Fibroblast of gingiva (primary cell): ENCODE data around the gene SPATA31E1.
"Not testable (repeated sequence)": the region's sequence is repeated elsewhere in the genome, so short reads cannot be mapped to it uniquely, and the experiment has no call there.

ENCODE experiments used
- DNase-seq: peaks from one replicate; pipeline ENCODE4 v3.0.0-alpha.2; 2011; ENCODE audit warnings: low read depth

The SPATA31E1 gene

GRCh38 chr9:87934444-87934843 lies 51.8 kb downstream of the SPATA31E1 start:
- DNase-seq = not testable (repeated sequence)

- not testable (repeated sequence) for DNase-seq
These were observed 54.7 kb downstream of the SPATA31E1 start for GRCh38 chr9:87937352-87937751.

- not testable (repeated sequence) for DNase-seq
These were observed 55.2 kb downstream of the SPATA31E1 start for GRCh38 chr9:87937918-87938317.

- DNase-seq = not testable (repeated sequence)
These were observed 55.7 kb downstream of the SPATA31E1 start for GRCh38 chr9:87938336-87938735.
